ENCODE results near the gene IL22RA1.

The IL22RA1 gene

GRCh38 chr1:24075946-24076345 is 67.0 kb downstream of the IL22RA1 start:
- Mint-ChIP-seq H3K27ac (no peak overlapping the region), H3K4me3 (no peak overlapping the region), H3K27me3 (no peaks in the 10 kb centered on the region), H3K9me3 (ENCODE audit: low read depth) (no peaks in the 10 kb centered on the region), H3K36me3 (no peaks in the 10 kb centered on the region), H3K4me1 (ENCODE audit: low read depth) (peaks cover under 1% of the 10 kb centered on the region)

DNA sequence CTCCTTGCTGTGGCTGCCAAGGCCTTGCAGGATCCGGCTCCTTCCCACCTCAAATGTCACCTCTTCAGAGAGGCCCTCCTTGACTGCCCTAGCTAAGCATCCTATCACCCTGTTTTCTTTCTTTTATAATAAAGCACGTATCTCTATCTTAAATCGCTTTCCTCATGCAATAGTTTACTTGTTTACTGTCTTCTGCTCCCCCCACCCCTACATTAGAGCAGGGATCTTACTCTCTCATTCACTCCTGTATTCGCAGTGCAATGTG is 67.4 kb downstream of the IL22RA1 start:
- no peaks in the 10 kb centered on the region for H3K9me3 Mint-ChIP-seq (ENCODE audit: low read depth)
- no peak overlapping the region for H3K27ac Mint-ChIP-seq
- no peaks in the 10 kb centered on the region for H3K27me3 Mint-ChIP-seq
- H3K4me3 Mint-ChIP-seq = no peak overlapping the region
- no peaks in the 10 kb centered on the region for H3K36me3 Mint-ChIP-seq
- H3K4me1 Mint-ChIP-seq (ENCODE audit: low read depth) = peaks cover 3% of the 10 kb centered on the region

- Mint-ChIP-seq H3K9me3 (ENCODE audit: low read depth) (no peaks in the 10 kb centered on the region), H3K27ac (no peak overlapping the region), H3K4me3 (no peak overlapping the region), H3K36me3 (no peaks in the 10 kb centered on the region), H3K4me1 (ENCODE audit: low read depth) (peaks cover 3% of the 10 kb centered on the region), H3K27me3 (no peaks in the 10 kb centered on the region)
These were observed 67.9 kb downstream of the IL22RA1 start for GRCh38 chr1:24074817-24075589.

DNA sequence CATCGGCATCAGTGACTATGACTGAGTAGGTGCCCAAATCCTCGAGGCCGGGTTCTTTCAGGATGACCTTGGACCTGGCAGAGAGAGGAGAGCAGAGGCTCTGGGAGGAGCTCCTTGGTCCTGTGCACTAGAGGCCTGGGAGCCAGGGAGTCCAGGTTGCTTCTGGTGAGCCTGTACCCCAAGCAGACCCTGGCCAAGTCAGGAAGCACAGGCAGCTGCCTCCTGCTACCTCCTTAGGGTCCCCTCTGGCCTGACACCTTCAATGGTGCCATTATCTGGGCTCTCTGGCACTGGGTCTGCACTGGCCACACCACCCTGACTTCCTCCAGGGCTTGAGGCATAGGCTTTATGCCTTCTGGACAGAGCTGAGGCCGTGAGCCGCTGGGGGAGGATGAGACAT is 68.7 kb downstream of the IL22RA1 start:
- Mint-ChIP-seq H3K4me1 (ENCODE audit: low read depth) (peaks cover 3% of the 10 kb centered on the region), H3K4me3 (no peak overlapping the region), H3K36me3 (no peaks in the 10 kb centered on the region), H3K27ac (no peak overlapping the region), H3K9me3 (ENCODE audit: low read depth) (no peaks in the 10 kb centered on the region), H3K27me3 (no peaks in the 10 kb centered on the region)

DNA sequence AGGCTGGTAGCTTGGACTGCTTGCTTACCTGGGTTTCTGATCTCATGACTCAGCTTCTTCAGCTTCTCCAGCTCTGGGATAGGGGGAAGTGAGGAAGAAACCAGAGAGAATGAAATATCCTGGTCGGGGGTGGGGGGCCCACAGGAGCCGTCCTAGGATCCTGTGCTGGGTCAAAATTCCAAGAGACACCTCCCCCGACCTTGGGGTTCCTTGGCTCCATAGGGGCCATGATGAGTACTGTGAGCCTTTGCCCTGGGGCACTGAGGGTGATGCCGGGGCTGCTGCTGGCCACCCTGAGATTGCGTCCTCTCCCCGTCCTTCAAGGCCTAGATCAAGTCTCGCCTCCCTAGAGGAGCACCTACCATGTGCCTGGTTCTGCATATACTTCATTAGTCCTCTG is 71.0 kb downstream of the IL22RA1 start:
- no peak overlapping the region for H3K4me3 Mint-ChIP-seq
- H3K4me1 Mint-ChIP-seq (ENCODE audit: low read depth) = peaks cover 3% of the 10 kb centered on the region
- no peaks in the 10 kb centered on the region for H3K27me3 Mint-ChIP-seq
- no peak overlapping the region for H3K27ac Mint-ChIP-seq
- H3K36me3 Mint-ChIP-seq = no peaks in the 10 kb centered on the region
- no peaks in the 10 kb centered on the region for H3K9me3 Mint-ChIP-seq (ENCODE audit: low read depth)

DNA sequence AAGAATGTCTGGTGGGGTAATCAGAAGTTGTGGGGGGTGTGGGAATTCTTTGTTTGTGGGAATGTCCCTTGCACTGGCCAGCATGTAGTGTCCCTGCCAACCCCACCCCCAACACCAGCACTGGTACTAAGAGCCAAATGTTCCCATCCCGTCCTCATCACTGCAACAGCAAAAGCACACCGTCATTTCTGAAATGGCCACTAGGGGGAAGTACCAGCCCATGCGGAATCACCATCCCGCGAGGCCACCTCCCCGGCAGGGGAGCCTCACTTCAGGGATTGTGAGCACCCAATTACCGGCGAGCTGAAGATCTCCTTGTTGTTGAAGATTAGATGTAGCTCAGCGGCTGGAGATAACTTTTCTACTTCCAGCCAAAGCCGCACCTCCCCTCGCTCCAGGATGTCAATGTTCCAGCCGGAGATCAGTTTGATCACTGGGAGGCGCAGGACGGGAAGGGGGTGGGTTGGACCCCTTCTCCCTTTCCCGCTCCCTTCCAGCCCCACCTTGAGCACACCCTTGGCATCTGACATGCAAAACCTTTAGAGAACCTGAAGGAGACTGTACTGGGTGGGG is 72.0 kb downstream of the IL22RA1 start:
- no peak overlapping the region for H3K27ac Mint-ChIP-seq
- H3K36me3 Mint-ChIP-seq = no peaks in the 10 kb centered on the region
- no peak overlapping the region for H3K4me3 Mint-ChIP-seq
- H3K9me3 Mint-ChIP-seq (ENCODE audit: low read depth) = no peaks in the 10 kb centered on the region
- H3K27me3 Mint-ChIP-seq = no peaks in the 10 kb centered on the region
- peaks cover 3% of the 10 kb centered on the region for H3K4me1 Mint-ChIP-seq (ENCODE audit: low read depth)

- peaks cover 3% of the 10 kb centered on the region for H3K4me1 Mint-ChIP-seq (ENCODE audit: low read depth)
- H3K27me3 Mint-ChIP-seq = no peaks in the 10 kb centered on the region
- no peaks in the 10 kb centered on the region for H3K36me3 Mint-ChIP-seq
- no peak overlapping the region for H3K4me3 Mint-ChIP-seq
- H3K9me3 Mint-ChIP-seq (ENCODE audit: low read depth) = no peaks in the 10 kb centered on the region
- no peak overlapping the region for H3K27ac Mint-ChIP-seq
These were observed 73.1 kb downstream of the IL22RA1 start for GRCh38 chr1:24069817-24070216.

Data from activated naive CD8-positive, alpha-beta T cell (primary cell).